Activated T-helper 2 cell treated with anti-CD3 and anti-CD28 coated beads, Interferon-gamma antibody, Interleukin-2, Interleukin-4, amounts not matched to agents 10 μg/mL and 5 μg/mL and 100 μg/mL, durations not matched to agents 14 hours and 24 hours and 36 hours (primary cell): ENCODE data around the gene IP6K3. TPM values are rescaled to one million over a fixed set of nuclear protein-coding genes. Genes with fewer than 3 reads are reported as not detected.

ENCODE experiments used
- DNase-seq: peaks from one replicate; pipeline ENCODE4 v3.0.0; 2021; ENCODE audit warnings: low spot score
- H3K27ac Mint-ChIP-seq: one replicate; pipeline ENCODE4 v1.8.0; 2021; ENCODE audit warnings: mixed read lengths
- H3K27me3 Mint-ChIP-seq: one replicate; pipeline ENCODE4 v1.8.0; 2021; ENCODE audit warnings: low read depth, mixed read lengths
- H3K36me3 Mint-ChIP-seq: one replicate; pipeline ENCODE4 v1.8.0; 2021; ENCODE audit warnings: low read depth, mixed read lengths
- H3K4me1 Mint-ChIP-seq: one replicate; pipeline ENCODE4 v1.8.0; 2021; ENCODE audit warnings: low read depth, mixed read lengths
- H3K4me3 Mint-ChIP-seq: one replicate; pipeline ENCODE4 v1.8.0; 2021; ENCODE audit warnings: low read depth, mild to moderate bottlenecking, moderate library complexity, mixed read lengths
- H3K9me3 Mint-ChIP-seq: one replicate; pipeline ENCODE4 v1.8.0; 2021; ENCODE audit warnings: mixed read lengths
- intact Hi-C: fragments of 100-400 bp; cut with micrococcal nuclease; formaldehyde crosslinking; loops from one replicate; pipeline ENCODE4 v1.15.1; 2023
- total RNA-seq: library from RNA; stranded (reverse); gene quantifications from 2 replicates; pipeline ENCODE4 v1.2.3, GENCODE V29; 2022

Gene IP6K3
- total RNA-seq, 1 donor from 2014 or later: not detected

GRCh38 chr6:33707771-33708170 is 38.9 kb downstream of the IP6K3 start:
- Mint-ChIP-seq H3K36me3 (peaks cover 51% of the 10 kb centered on the region), H3K27ac (no peak overlapping the region), H3K9me3 (no peaks in the 10 kb centered on the region), H3K27me3 (no peaks in the 10 kb centered on the region), H3K4me1 (peaks cover 33% of the 10 kb centered on the region), H3K4me3 (no peak overlapping the region)
- DNase-seq: no peak
- intact Hi-C loops: no loop called here

- intact Hi-C loops: no loop called here
- Mint-ChIP-seq H3K4me1 (peaks cover 31% of the 10 kb centered on the region), H3K9me3 (no peaks in the 10 kb centered on the region), H3K36me3 (peaks cover 60% of the 10 kb centered on the region), H3K27me3 (no peaks in the 10 kb centered on the region), H3K27ac (no peak overlapping the region), H3K4me3 (no peak overlapping the region)
- DNase-seq: no peak
Observed at GRCh38 chr6:33705955-33706725, 40.6 kb downstream of the IP6K3 start.

DNA sequence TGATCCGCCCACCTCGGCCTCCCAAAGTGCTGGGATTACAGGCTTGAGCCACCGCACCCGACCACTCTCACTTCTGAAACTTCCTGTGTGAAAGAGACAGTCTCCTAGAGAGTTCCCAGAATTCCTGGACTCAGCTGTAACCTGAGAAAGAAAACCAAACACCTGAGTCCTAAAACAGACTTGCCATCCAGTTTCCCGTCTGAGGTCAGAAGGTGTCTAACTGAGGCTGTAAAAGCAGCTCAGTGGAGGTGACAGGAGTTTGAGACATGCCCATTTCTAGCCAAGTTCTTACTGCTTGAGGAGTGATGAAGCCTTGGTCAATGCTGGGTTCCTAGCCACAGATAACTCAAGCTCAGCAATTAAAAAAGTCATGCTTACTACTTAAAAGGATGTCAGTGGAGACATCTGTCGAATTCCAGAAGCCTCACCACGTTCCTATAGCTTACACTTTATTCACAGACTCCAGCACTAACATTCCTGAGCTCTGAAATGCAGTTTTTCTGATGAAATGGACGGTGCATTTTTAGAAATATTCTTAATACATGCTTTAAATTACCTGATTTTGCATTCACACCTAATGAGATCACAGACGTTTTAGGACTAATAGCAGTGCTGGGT is 41.3 kb downstream of the IP6K3 start:
- Mint-ChIP-seq H3K4me1 (peaks cover 27% of the 10 kb centered on the region), H3K27ac (no peak overlapping the region), H3K36me3 (peaks cover 59% of the 10 kb centered on the region), H3K4me3 (no peak overlapping the region), H3K9me3 (no peaks in the 10 kb centered on the region), H3K27me3 (no peaks in the 10 kb centered on the region)
- DNase-seq: no peak
- intact Hi-C loops: no loop called here

- no peaks in the 10 kb centered on the region for H3K27me3 Mint-ChIP-seq
Observed at GRCh38 chr6:33704215-33705066, 42.3 kb downstream of the IP6K3 start.

GRCh38 chr6:33702345-33702977 is 44.2 kb downstream of the IP6K3 start:
- no peaks in the 10 kb centered on the region for H3K27me3 Mint-ChIP-seq
- H3K4me3 Mint-ChIP-seq: no peak overlapping the region
- peak overlapping the region; percentile 38 for H3K27ac Mint-ChIP-seq
- intact Hi-C loops: no loop called here
- peaks cover 56% of the 10 kb centered on the region for H3K36me3 Mint-ChIP-seq
- peaks cover 22% of the 10 kb centered on the region for H3K4me1 Mint-ChIP-seq
- no peaks in the 10 kb centered on the region for H3K9me3 Mint-ChIP-seq
- no peak for DNase-seq

More at GRCh38 chr6:33704215-33705066, 42.3 kb downstream of the IP6K3 start:
- DNase-seq: no peak
- H3K4me1 Mint-ChIP-seq: peaks cover 28% of the 10 kb centered on the region
- no peak overlapping the region for H3K4me3 Mint-ChIP-seq
- H3K27ac Mint-ChIP-seq: no peak overlapping the region
- peaks cover 57% of the 10 kb centered on the region for H3K36me3 Mint-ChIP-seq
- intact Hi-C loops: no loop called here
- H3K9me3 Mint-ChIP-seq: no peaks in the 10 kb centered on the region

- peaks cover 37% of the 10 kb centered on the region for H3K4me1 Mint-ChIP-seq
- H3K4me3 Mint-ChIP-seq: peak overlapping the region; percentile 15
- H3K36me3 Mint-ChIP-seq: peaks cover 58% of the 10 kb centered on the region
- H3K9me3 Mint-ChIP-seq: no peaks in the 10 kb centered on the region
- DNase-seq: peak; percentile 66
- no peaks in the 10 kb centered on the region for H3K27me3 Mint-ChIP-seq
- intact Hi-C loops: loop anchor here (1.0 kb wide), 2 partner anchors 111 to 115 kb away; no protein-coding TSS in a partner anchor
- H3K27ac Mint-ChIP-seq: peak overlapping the region; percentile 86
Observed at GRCh38 chr6:33700391-33701050, 46.2 kb downstream of the IP6K3 start.

DNA sequence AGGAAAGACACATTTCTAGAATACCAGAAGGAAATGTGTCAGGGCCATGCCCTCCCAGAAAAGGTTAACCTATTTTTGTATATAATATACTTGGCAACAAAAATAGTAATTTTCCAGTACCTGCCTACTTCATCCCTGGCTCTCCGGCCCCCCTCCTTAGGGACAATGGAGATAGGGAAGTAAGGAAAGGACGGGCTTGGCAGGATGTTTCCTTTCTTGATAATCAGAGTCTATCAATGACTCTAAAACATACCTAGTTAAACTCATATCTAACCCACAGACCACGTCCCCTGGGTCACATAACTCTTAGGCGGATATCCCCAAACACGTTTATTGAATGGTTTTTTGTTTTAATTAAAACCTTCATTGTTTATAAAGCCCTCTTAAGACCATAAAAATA is 47.0 kb downstream of the IP6K3 start:
- H3K27ac Mint-ChIP-seq: peak overlapping the region; percentile 86

DNA sequence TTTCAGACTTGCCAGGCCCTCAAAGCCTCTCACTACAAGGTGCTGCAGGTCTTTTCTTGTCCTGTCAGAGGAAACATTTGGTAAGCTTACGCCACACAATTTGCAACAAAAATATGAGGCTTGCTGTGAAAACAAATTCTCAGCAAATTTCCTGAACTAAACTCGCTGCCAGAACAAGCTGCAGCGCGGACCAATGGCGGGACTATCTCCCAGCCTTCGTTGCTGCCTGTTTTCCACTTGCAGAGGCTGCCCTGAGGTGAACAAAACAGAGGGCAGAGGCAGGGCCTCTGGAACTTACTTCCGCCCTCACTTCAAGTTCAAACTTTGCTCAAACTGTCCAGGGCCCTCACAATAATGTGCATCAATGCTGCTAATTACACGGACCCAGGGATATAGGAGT is 47.6 kb downstream of the IP6K3 start:
- Mint-ChIP-seq H3K4me1 (peaks cover 50% of the 10 kb centered on the region), H3K36me3 (peaks cover 68% of the 10 kb centered on the region)
- intact Hi-C loops: loop anchor here (5.0 to 10.0 kb wide), 3 partner anchors 244 to 1502 kb away; partner anchors contain the start of genes CUTA, PHF1 and ZBTB9

More for the DNA sequence above, 47.0 kb downstream of the IP6K3 start:
- Mint-ChIP-seq H3K36me3 (peaks cover 66% of the 10 kb centered on the region), H3K4me3 (no peak overlapping the region), H3K4me1 (peaks cover 44% of the 10 kb centered on the region), H3K9me3 (no peaks in the 10 kb centered on the region), H3K27me3 (no peaks in the 10 kb centered on the region)
- intact Hi-C loops: loop anchor here (1.0 to 10.0 kb wide), 5 partner anchors 110 to 1502 kb away; partner anchors contain the start of genes CUTA, PHF1 and ZBTB9
- DNase-seq: no peak

DNA sequence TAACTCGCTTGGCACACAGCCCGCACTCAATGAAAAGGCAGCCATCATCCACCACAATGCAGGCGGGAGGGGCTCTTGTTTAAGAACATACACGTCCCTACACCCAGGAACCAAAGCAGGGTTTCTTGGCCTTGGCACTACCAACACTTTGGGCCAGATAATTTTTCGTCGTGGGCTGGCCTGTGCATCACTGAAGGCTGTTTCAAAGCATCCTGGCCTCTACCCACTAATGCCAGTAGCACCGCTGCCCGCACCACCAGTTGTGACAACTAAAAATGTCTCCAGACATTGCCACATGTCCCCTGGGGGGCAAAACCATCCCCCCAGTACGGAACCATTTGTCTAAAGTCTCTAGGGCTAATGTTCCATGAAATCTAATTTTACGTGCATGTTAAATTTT is 48.2 kb downstream of the IP6K3 start:
- Mint-ChIP-seq H3K36me3 (peaks cover 71% of the 10 kb centered on the region), H3K4me1 (peaks cover 56% of the 10 kb centered on the region), H3K27ac (no peak overlapping the region), H3K4me3 (no peak overlapping the region), H3K9me3 (no peaks in the 10 kb centered on the region), H3K27me3 (no peaks in the 10 kb centered on the region)
- no peak for DNase-seq
- intact Hi-C loops: loop anchor here (5.0 to 10.0 kb wide), 3 partner anchors 244 to 1501 kb away; partner anchors contain the start of genes CUTA, PHF1 and ZBTB9

More for the DNA sequence above, 47.6 kb downstream of the IP6K3 start:
- Mint-ChIP-seq H3K9me3 (no peaks in the 10 kb centered on the region), H3K27ac (peak overlapping the region; percentile 51), H3K27me3 (no peaks in the 10 kb centered on the region), H3K4me3 (no peak overlapping the region)
- DNase-seq: no peak

- Mint-ChIP-seq H3K27ac (peak overlapping the region; percentile 91), H3K9me3 (no peaks in the 10 kb centered on the region), H3K4me3 (no peak overlapping the region), H3K36me3 (peaks cover 72% of the 10 kb centered on the region), H3K27me3 (no peaks in the 10 kb centered on the region), H3K4me1 (peaks cover 62% of the 10 kb centered on the region)
- DNase-seq: no peak
- intact Hi-C loops: loop anchor here (5.0 to 10.0 kb wide), 3 partner anchors 243 to 1501 kb away; partner anchors contain the start of genes CUTA, PHF1 and ZBTB9
Observed at GRCh38 chr6:33697845-33698244, 48.9 kb downstream of the IP6K3 start.

DNA sequence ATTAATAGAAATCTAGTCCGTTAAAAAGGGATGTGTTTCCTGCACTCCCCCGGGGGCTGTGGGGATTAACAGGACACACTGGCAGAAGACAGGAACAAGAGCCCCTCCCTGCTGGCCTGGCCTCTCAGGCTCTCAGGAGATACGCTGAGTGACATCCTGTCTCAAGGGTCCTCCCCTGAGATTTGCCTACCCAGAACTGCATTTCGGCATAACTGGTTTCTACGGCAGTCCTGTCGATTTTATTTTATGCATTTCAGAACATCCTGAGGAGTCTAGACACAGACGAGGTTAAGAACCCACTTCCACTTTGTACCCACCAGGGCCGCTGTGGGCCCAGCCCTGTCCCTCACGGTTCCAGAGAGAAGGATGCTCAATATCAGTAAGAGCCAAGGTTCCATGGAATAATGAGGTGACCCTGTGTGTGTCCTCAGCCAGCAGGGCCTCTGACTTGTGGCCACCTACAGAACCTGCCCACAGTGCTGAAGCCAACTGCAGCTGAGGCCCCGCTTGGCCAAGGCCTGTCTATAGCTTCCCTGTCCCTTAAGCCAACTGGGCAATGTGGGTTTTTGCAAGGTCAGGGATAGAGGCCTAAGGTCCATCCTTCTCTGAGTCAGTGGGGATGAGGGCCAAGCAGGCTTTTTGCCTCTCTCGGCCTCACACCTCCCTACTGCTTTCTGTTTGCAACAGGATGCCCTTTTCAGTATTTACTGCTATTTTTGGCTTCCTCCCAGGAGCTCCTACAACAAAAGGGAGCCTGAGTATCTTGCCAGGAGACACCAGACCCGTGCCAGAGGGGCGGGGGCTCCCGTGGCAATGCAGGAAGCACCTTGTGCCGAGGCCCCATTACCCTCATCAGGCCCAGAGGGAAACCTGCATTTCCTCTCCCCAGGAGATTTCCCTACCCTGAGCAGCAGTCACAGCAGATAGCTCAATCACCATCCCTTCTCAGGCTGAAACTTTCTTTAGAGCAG is 49.9 kb downstream of the IP6K3 start:
- intact Hi-C loops: loop anchor here (5.0 to 10.0 kb wide), 3 partner anchors 242 to 1500 kb away; partner anchors contain the start of genes CUTA, PHF1 and ZBTB9
- Mint-ChIP-seq H3K9me3 (no peaks in the 10 kb centered on the region), H3K4me3 (peak overlapping the region; percentile 49), H3K4me1 (peaks cover 70% of the 10 kb centered on the region), H3K27me3 (no peaks in the 10 kb centered on the region), H3K36me3 (peaks cover 77% of the 10 kb centered on the region), H3K27ac (peak overlapping the region; percentile 91)
- no peak for DNase-seq
